Panc1 (cell line): ENCODE results near the gene TBC1D16. TPM values are rescaled to one million over a fixed set of nuclear protein-coding genes. Genes with fewer than 3 reads are reported as not detected.

ENCODE experiments used
- ATAC-seq: fragments of 200-7000 bp; cut with Tn5 transposase; 2 replicates; pipeline ENCODE4 v1.9.1; 2020; ENCODE audit warnings: mild to moderate bottlenecking, moderate library complexity
- BruUV-seq: library from RNA; stranded (reverse); fragments of 400-500 nt; replicated peaks from 2 replicates; lab custom pipeline; 2021; lab: Mats Ljungman, UMichigan
- CTCF ChIA-PET: fragments of 300-600 bp; sonication (Branson Sonifier 250); formaldehyde crosslinking; loops from one replicate; lab custom pipeline; 2022; ENCODE audit warnings: antibody characterized with exemption; lab: Charles Lee
- POLR2A ChIA-PET: fragments of 300-600 bp; sonication (Branson Sonifier 250); formaldehyde crosslinking; loops from one replicate; lab custom pipeline; 2022; ENCODE audit warnings: antibody characterized with exemption; lab: Charles Lee
- DNase-seq: peaks from one replicate; pipeline ENCODE4 v3.0.0-alpha.2; 2010; ENCODE audit warnings: low read depth, low spot score
- H3K27ac ChIP-seq: 2 replicates; pipeline ENCODE4 v1.5.1; 2011; ENCODE audit warnings: mild to moderate bottlenecking, low read length, inconsistent platforms
- H3K27me3 ChIP-seq: fragments of 200-500 bp; sonication (Bioruptor generic); 2 replicates; pipeline ENCODE4 v1.6.0; 2014; ENCODE audit warnings: low read length, inconsistent platforms; ENCODE audit not compliant: control insufficient read depth, insufficient read depth
- H3K36me3 ChIP-seq: fragments of 200-500 bp; sonication (Bioruptor generic); 2 replicates; pipeline ENCODE4 v1.5.1; 2014; ENCODE audit warnings: inconsistent platforms, mild to moderate bottlenecking, low read length, moderate library complexity; ENCODE audit not compliant: control insufficient read depth, insufficient read depth
- H3K4me1 ChIP-seq: 2 replicates; pipeline ENCODE4 v1.5.1; 2011; ENCODE audit warnings: inconsistent platforms, mild to moderate bottlenecking, low read length, moderate library complexity; ENCODE audit not compliant: control insufficient read depth, insufficient read depth
- H3K4me3 ChIP-seq, 2 experiments: 2 replicates each; pipeline ENCODE4 v1.5.1; 2011 to 2012; ENCODE audit warnings: low read depth in 2 of 2, low read length in 2 of 2, mild to moderate bottlenecking in 2 of 2, inconsistent platforms in 1 of 2, moderate library complexity in 1 of 2
- H3K9me3 ChIP-seq: fragments of 200-500 bp; sonication (Bioruptor generic); 2 replicates; pipeline ENCODE4 v1.5.1; 2014; ENCODE audit warnings: low read depth, mild to moderate bottlenecking, inconsistent platforms, low read length, moderate library complexity; ENCODE audit not compliant: control insufficient read depth, insufficient read depth
- POLR2AphosphoS5 ChIP-seq: IDR thresholded peaks from 2 replicates; pipeline ENCODE4 v1.6.1; 2012; ENCODE audit warnings: mild to moderate bottlenecking, low read depth, low read length, moderate library complexity
- SIN3A ChIP-seq: IDR thresholded peaks from 2 replicates; pipeline ENCODE4 v1.6.1; 2012; ENCODE audit warnings: low read depth, mild to moderate bottlenecking, low read length, moderate library complexity, borderline replicate concordance; ENCODE audit not compliant: insufficient read depth
- TCF7L2 ChIP-seq: IDR thresholded peaks from 2 replicates; pipeline ENCODE4 v1.6.1; 2011; ENCODE audit warnings: mild to moderate bottlenecking, low read depth, low read length, inconsistent platforms
- in situ Hi-C: cut with HindIII; loops from 2 replicates; pipeline ENCODE4 v1.10.0; 2016; ENCODE audit warnings: low sequenced_read_pairs, low pct_unique_long_range_greater_than_20kb
- intact Hi-C: fragments of 100-400 bp; cut with micrococcal nuclease; formaldehyde crosslinking; loops from one replicate; pipeline ENCODE4 v1.10.0; 2022; ENCODE audit not compliant: unreplicated experiment
- total RNA-seq: library from RNA; stranded (reverse); gene quantifications from one replicate; pipeline ENCODE4 v1.2.1, GENCODE V29; 2021; ENCODE audit not compliant: unreplicated experiment
- TF ChIP-seq, protein P1 (sequence below): fragments of 450-650 bp; IDR thresholded peaks from 2 replicates; pipeline ENCODE4 v1.5.1; 2017; ENCODE audit warnings: mild to moderate bottlenecking
- TF ChIP-seq, protein P2 (sequence below), 2 experiments: IDR thresholded peaks; 2 replicates each; pipeline ENCODE4 v1.6.1; 2011 to 2012; ENCODE audit warnings: low read depth in 2 of 2, control low read depth in 1 of 2, low read length in 1 of 2, mild to moderate bottlenecking in 1 of 2, moderate library complexity in 1 of 2; ENCODE audit not compliant: insufficient read depth in 1 of 2

TBC1D16 gene
- total RNA-seq, 1 experiment from 2014 or later = 41.6 TPM

GRCh38 chr17:79943347-79944241 is 92.1 kb downstream of the TBC1D16 start:
- TF ChIP-seq SIN3A (no peak), POLR2AphosphoS5 (no peak), TCF7L2 (no peak)
- TF ChIP-seq, protein P1, sequence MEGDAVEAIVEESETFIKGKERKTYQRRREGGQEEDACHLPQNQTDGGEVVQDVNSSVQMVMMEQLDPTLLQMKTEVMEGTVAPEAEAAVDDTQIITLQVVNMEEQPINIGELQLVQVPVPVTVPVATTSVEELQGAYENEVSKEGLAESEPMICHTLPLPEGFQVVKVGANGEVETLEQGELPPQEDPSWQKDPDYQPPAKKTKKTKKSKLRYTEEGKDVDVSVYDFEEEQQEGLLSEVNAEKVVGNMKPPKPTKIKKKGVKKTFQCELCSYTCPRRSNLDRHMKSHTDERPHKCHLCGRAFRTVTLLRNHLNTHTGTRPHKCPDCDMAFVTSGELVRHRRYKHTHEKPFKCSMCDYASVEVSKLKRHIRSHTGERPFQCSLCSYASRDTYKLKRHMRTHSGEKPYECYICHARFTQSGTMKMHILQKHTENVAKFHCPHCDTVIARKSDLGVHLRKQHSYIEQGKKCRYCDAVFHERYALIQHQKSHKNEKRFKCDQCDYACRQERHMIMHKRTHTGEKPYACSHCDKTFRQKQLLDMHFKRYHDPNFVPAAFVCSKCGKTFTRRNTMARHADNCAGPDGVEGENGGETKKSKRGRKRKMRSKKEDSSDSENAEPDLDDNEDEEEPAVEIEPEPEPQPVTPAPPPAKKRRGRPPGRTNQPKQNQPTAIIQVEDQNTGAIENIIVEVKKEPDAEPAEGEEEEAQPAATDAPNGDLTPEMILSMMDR = no peak
- TF ChIP-seq, protein P2, sequence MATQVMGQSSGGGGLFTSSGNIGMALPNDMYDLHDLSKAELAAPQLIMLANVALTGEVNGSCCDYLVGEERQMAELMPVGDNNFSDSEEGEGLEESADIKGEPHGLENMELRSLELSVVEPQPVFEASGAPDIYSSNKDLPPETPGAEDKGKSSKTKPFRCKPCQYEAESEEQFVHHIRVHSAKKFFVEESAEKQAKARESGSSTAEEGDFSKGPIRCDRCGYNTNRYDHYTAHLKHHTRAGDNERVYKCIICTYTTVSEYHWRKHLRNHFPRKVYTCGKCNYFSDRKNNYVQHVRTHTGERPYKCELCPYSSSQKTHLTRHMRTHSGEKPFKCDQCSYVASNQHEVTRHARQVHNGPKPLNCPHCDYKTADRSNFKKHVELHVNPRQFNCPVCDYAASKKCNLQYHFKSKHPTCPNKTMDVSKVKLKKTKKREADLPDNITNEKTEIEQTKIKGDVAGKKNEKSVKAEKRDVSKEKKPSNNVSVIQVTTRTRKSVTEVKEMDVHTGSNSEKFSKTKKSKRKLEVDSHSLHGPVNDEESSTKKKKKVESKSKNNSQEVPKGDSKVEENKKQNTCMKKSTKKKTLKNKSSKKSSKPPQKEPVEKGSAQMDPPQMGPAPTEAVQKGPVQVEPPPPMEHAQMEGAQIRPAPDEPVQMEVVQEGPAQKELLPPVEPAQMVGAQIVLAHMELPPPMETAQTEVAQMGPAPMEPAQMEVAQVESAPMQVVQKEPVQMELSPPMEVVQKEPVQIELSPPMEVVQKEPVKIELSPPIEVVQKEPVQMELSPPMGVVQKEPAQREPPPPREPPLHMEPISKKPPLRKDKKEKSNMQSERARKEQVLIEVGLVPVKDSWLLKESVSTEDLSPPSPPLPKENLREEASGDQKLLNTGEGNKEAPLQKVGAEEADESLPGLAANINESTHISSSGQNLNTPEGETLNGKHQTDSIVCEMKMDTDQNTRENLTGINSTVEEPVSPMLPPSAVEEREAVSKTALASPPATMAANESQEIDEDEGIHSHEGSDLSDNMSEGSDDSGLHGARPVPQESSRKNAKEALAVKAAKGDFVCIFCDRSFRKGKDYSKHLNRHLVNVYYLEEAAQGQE (IDR thresholded peaks at IDR 0.05; ENCODE audit: insufficient read depth in 1 of 2, low read depth in 2 of 2, low read length in 1 of 2) = no peak
- CTCF ChIA-PET = interaction anchor here (0.7 kb wide), 1 partner anchor 202 kb away, joined by 3 read pairs; no protein-coding TSS in a partner anchor
- in situ Hi-C loops = no loop called here
- no TSS peak for BruUV-seq
- intact Hi-C loops = no loop called here
- POLR2A ChIA-PET = no interaction called here
- H3K9me3 ChIP-seq = no peaks in the 10 kb centered on the region
- no peaks in the 10 kb centered on the region for H3K27me3 ChIP-seq
- H3K36me3 ChIP-seq = no peaks in the 10 kb centered on the region
- no peak for ATAC-seq
- no peaks in the 10 kb centered on the region for H3K4me1 ChIP-seq
- no peak overlapping the region for H3K27ac ChIP-seq
- no peak for DNase-seq
- no peak overlapping the region for H3K4me3 ChIP-seq

- in situ Hi-C loops = no loop called here
- intact Hi-C loops = no loop called here
- no peaks in the 10 kb centered on the region for H3K9me3 ChIP-seq
- CTCF ChIA-PET = no interaction called here
- POLR2A ChIA-PET = no interaction called here
- H3K36me3 ChIP-seq = no peaks in the 10 kb centered on the region
- H3K4me3 ChIP-seq = no peak overlapping the region
- TF ChIP-seq, protein P2 (IDR thresholded peaks at IDR 0.05; ENCODE audit: insufficient read depth in 1 of 2, low read depth in 2 of 2, low read length in 1 of 2) = no peak
- TF ChIP-seq TCF7L2 (no peak), SIN3A (no peak), POLR2AphosphoS5 (no peak)
- TF ChIP-seq, protein P1 = no peak
- DNase-seq (no peak), ATAC-seq (no peak)
- BruUV-seq = no TSS peak
- no peaks in the 10 kb centered on the region; the same call in 1 of the 2 replicates for H3K4me1 ChIP-seq
- H3K27ac ChIP-seq = no peak overlapping the region
- no peaks in the 10 kb centered on the region for H3K27me3 ChIP-seq
Observed at GRCh38 chr17:79942591-79943346, 92.9 kb downstream of the TBC1D16 start.
